Natural killer cell (primary cell): ENCODE measurements around the gene ADAMTS17. TPM values are rescaled to one million over a fixed set of nuclear protein-coding genes. Genes with fewer than 3 reads are reported as not detected.

Experiments used
- ATAC-seq, 3 donors: fragments of 150-1000 bp in 2 of 3; fragments of 200-7000 bp in 1 of 3; cut with Tn5 transposase; 1 replicate in 1 of 3; 2 replicates in 2 of 3; pipeline ENCODE4 v1.10.0; 2021; ENCODE audit warnings: mild to moderate bottlenecking in 2 of 3, moderate library complexity in 2 of 3
- DNase-seq, 2 donors: peaks; one replicate each; pipeline versions ENCODE4 v3.0.0 to v3.0.0-alpha.2; 2013 to 2021; ENCODE audit warnings: mixed read lengths in 1 of 2
- H3K27ac ChIP-seq: one replicate; pipeline ENCODE4 v1.5.1; 2013; ENCODE audit warnings: mild to moderate bottlenecking, low read length
- H3K27me3 ChIP-seq: one replicate; pipeline ENCODE4 v1.6.1; 2013; ENCODE audit warnings: low read length; ENCODE audit not compliant: control insufficient read depth, insufficient read depth
- H3K36me3 ChIP-seq: one replicate; pipeline ENCODE4 v1.6.1; 2013; ENCODE audit warnings: low read length; ENCODE audit not compliant: control insufficient read depth, insufficient read depth
- H3K4me1 ChIP-seq: one replicate; pipeline ENCODE4 v1.6.1; 2013; ENCODE audit warnings: low read length; ENCODE audit not compliant: control insufficient read depth, insufficient read depth
- H3K4me3 ChIP-seq: one replicate; pipeline ENCODE4 v1.5.1; 2013; ENCODE audit warnings: low read length
- H3K9me3 ChIP-seq: one replicate; pipeline ENCODE4 v1.6.1; 2013; ENCODE audit warnings: low read length; ENCODE audit not compliant: control insufficient read depth, insufficient read depth
- H3K27ac Mint-ChIP-seq, 2 donors: one replicate each; pipeline ENCODE4 v1.8.0; 2022; ENCODE audit warnings: mild to moderate bottlenecking in 2 of 2, mixed read lengths in 2 of 2, moderate library complexity in 1 of 2
- H3K27me3 Mint-ChIP-seq, 2 donors: one replicate each; pipeline ENCODE4 v1.8.0; 2022; ENCODE audit warnings: low read depth in 2 of 2, mixed read lengths in 2 of 2
- H3K36me3 Mint-ChIP-seq: one replicate; pipeline ENCODE4 v1.8.0; 2022; ENCODE audit warnings: mixed read lengths
- H3K4me1 Mint-ChIP-seq, 2 donors: one replicate each; pipeline ENCODE4 v1.8.0; 2022; ENCODE audit warnings: mixed read lengths in 2 of 2
- H3K4me3 Mint-ChIP-seq: one replicate; pipeline ENCODE4 v1.8.0; 2022; ENCODE audit warnings: mild to moderate bottlenecking, moderate library complexity, mixed read lengths
- H3K9me3 Mint-ChIP-seq, 2 donors: one replicate each; pipeline ENCODE4 v1.8.0; 2022; ENCODE audit warnings: mixed read lengths in 2 of 2
- WGBS: methylation state at CpG from one replicate; pipeline ENCODE4 v1.1.7; 2013; ENCODE audit warnings: missing lambda C conversion rate; ENCODE audit not compliant: insufficient coverage; 5-methylcytosine and 5-hydroxymethylcytosine counted together
- intact Hi-C: fragments of 100-400 bp; cut with micrococcal nuclease; formaldehyde crosslinking; loops from one replicate; pipeline ENCODE4 v1.14.2; 2022
- total RNA-seq, 4 donors: library from RNA; stranded (reverse); fragments of 120-200 nt in 1 of 4; gene quantifications; one replicate each; pipeline versions ENCODE4 v1.2.3 to v1.2.4, GENCODE V29; 2013 to 2022
- TF ChIP-seq, protein P1 (sequence below): fragments of 200-600 bp; IDR thresholded peaks from one replicate; pipeline ENCODE4 v1.8.0; 2022; ENCODE audit warnings: antibody characterized with exemption

ADAMTS17 gene
- total RNA-seq, 3 donors from 2014 or later (not counting 1 experiment from before 2014, with no cell fraction given): 4.8 to 9.5 (median 5.3) TPM

DNA sequence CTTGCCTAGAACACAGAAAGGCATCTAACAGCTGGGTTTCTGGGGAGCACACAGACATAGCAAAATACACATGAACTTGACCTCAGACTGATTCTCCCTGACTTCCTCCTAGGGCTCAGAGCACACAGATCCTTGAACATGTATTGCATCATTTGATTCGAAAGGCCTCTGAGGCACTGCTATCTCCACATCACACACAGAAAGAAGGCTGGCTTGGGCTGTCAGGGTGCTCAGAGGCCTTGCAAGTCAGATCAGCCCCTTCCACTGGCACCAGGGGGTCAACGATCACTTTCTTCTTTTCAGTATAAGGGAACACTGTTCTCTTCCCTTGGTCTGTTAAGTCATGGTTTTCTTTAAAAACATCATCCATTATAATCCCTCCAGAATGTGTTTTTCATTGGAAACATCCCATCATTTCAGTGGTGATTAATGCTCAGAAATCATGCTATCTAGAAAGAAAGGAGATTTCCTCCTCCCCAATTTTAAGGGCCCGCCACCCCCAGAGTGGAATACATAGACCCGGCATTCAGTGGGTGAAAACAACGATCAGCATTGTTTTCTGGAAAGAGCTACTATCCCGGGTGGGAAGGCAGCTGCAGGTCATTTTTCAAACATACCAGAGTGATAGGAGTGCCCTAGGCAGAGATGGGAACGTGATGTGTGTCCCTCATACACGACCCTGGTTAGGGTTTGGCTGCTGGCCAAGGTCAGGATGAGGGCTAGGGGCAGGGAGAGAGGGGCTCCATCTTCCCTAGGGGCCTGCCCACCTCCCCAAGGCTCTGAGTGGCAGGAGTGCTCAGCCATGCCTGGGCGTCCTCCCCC lies 355.3 kb downstream of the ADAMTS17 start:
- Mint-ChIP-seq H3K27ac (no peak overlapping the region), H3K36me3 (no peaks in the 10 kb centered on the region), H3K4me1 (no peaks in the 10 kb centered on the region), H3K9me3 (no peaks in the 10 kb centered on the region), H3K4me3 (no peak overlapping the region), H3K27me3 (peaks cover 4 to 22% of the 10 kb centered on the region in 2 donors)
- Histone ChIP-seq H3K27ac (no peak overlapping the region), H3K27me3 (peaks cover 3% of the 10 kb centered on the region), H3K9me3 (no peaks in the 10 kb centered on the region), H3K4me1 (peaks cover 7% of the 10 kb centered on the region), H3K36me3 (no peaks in the 10 kb centered on the region), H3K4me3 (no peak overlapping the region)
- TF ChIP-seq, protein P1, sequence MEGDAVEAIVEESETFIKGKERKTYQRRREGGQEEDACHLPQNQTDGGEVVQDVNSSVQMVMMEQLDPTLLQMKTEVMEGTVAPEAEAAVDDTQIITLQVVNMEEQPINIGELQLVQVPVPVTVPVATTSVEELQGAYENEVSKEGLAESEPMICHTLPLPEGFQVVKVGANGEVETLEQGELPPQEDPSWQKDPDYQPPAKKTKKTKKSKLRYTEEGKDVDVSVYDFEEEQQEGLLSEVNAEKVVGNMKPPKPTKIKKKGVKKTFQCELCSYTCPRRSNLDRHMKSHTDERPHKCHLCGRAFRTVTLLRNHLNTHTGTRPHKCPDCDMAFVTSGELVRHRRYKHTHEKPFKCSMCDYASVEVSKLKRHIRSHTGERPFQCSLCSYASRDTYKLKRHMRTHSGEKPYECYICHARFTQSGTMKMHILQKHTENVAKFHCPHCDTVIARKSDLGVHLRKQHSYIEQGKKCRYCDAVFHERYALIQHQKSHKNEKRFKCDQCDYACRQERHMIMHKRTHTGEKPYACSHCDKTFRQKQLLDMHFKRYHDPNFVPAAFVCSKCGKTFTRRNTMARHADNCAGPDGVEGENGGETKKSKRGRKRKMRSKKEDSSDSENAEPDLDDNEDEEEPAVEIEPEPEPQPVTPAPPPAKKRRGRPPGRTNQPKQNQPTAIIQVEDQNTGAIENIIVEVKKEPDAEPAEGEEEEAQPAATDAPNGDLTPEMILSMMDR: no peak
- 65% methylated on average over 8 of the region's 9 CpGs for WGBS
- ATAC-seq (no peak), DNase-seq (no peak)
- intact Hi-C loops: no loop called here

DNA sequence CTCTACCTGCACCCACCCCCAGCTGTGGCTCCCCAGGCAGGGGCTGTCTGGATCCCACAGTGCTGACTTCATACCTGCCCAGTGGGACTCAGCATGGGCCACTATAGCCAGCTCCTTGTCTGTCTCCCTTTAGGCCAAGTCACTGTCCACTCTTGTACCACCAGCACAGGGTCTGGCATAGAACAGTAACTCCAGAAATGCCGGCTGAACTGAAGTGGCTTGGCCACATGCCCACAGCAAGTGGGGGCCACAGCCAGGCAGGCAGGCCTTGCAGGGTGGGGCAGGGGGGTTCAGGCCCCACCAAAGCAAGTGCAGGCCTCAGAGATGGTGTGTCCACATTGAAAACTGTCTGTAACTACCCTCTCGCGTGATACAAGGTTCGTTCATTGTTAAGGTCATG lies 355.9 kb downstream of the ADAMTS17 start:
- H3K36me3 Mint-ChIP-seq: no peaks in the 10 kb centered on the region
- H3K4me3 Mint-ChIP-seq: no peak overlapping the region
- no peaks in the 10 kb centered on the region for H3K9me3 Mint-ChIP-seq
- intact Hi-C loops: no loop called here
- Histone ChIP-seq H3K4me1 (peaks cover 7% of the 10 kb centered on the region), H3K27ac (no peak overlapping the region), H3K4me3 (no peak overlapping the region), H3K9me3 (no peaks in the 10 kb centered on the region), H3K27me3 (peaks cover 3% of the 10 kb centered on the region), H3K36me3 (no peaks in the 10 kb centered on the region)
- TF ChIP-seq, protein P1: no peak
- H3K27ac Mint-ChIP-seq: no peak overlapping the region
- DNase-seq: no peak
- peaks cover 5 to 25% of the 10 kb centered on the region in 2 donors for H3K27me3 Mint-ChIP-seq
- ATAC-seq: no peak
- no peaks in the 10 kb centered on the region for H3K4me1 Mint-ChIP-seq
- WGBS: 92% methylated on average over 4 of the region's 4 CpGs

DNA sequence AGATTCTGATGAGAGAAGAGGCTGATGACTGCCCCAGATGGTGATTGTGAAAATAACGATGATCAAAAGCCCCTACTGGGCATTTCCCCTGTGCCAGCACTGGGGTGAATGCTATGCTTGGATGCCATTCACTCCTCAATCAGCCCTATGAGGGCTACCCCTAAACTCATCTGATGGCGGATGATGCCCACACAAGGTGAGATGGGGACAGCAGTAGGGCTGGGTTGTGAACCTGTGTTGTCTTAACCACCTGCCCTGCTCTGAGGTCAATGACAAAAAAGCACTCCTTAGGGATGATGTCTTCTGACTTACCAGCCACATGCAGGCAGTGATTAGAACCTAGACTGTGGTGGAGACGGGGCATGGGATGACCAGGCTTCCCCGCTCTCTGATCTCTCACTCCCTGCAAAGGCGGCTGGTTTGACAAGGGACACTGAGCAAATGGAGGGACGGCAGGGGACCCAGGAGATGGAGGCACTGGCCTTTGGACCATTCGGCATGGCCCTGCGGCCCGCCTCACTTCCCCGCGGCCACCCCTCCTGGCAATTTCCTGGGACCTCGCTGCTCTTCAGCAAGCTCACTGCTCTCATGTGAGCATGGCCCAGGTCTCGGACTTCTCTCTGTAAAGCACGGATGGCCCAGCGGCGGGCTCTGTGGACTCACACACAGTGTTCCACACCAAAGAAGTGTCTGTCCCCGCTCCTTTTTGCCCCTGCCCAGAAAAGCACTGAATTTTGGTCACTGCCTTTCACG lies 357.1 kb downstream of the ADAMTS17 start:
- H3K27ac ChIP-seq: no peak overlapping the region
- Mint-ChIP-seq H3K4me1 (no peaks in the 10 kb centered on the region), H3K27me3 (peaks cover 6 to 28% of the 10 kb centered on the region in 2 donors), H3K4me3 (no peak overlapping the region), H3K27ac (no peak overlapping the region), H3K9me3 (no peaks in the 10 kb centered on the region), H3K36me3 (no peaks in the 10 kb centered on the region)
- intact Hi-C loops: no loop called here
- H3K9me3 ChIP-seq: no peaks in the 10 kb centered on the region
- TF ChIP-seq, protein P1: no peak
- H3K36me3 ChIP-seq: no peaks in the 10 kb centered on the region
- ATAC-seq: no peak
- WGBS: 88% methylated on average over 18 of the region's 18 CpGs
- no peak for DNase-seq
- no peak overlapping the region for H3K4me3 ChIP-seq
- H3K4me1 ChIP-seq: peaks cover 7% of the 10 kb centered on the region
- H3K27me3 ChIP-seq: peaks cover 3% of the 10 kb centered on the region
